Activated naive CD4-positive, alpha-beta T cell treated with anti-CD3 and anti-CD28 coated beads, Interleukin-2, amount 50 U/mL, for 24 hours (primary cell): Measurements from ENCODE around the gene EIF2B1.
"Not testable (repeated sequence)": the region's sequence is repeated elsewhere in the genome, so short reads cannot be mapped to it uniquely, and the experiment has no call there.

Experiments
- H3K27ac Mint-ChIP-seq: one replicate; pipeline ENCODE4 v1.8.0; 2021; ENCODE audit warnings: mild to moderate bottlenecking, mixed read lengths
- H3K27me3 Mint-ChIP-seq: one replicate; pipeline ENCODE4 v1.8.0; 2021; ENCODE audit warnings: mixed read lengths
- H3K36me3 Mint-ChIP-seq: one replicate; pipeline ENCODE4 v1.8.0; 2021; ENCODE audit warnings: mixed read lengths
- H3K4me1 Mint-ChIP-seq: one replicate; pipeline ENCODE4 v1.8.0; 2021; ENCODE audit warnings: mixed read lengths
- H3K4me3 Mint-ChIP-seq: one replicate; pipeline ENCODE4 v1.8.0; 2021; ENCODE audit warnings: mild to moderate bottlenecking, mixed read lengths
- H3K9me3 Mint-ChIP-seq: one replicate; pipeline ENCODE4 v1.8.0; 2021; ENCODE audit warnings: mixed read lengths

EIF2B1 gene

GRCh38 chr12:123645380-123645779 is 11.9 kb upstream of the EIF2B1 start:
- Mint-ChIP-seq H3K27me3 (no peaks in the 10 kb centered on the region), H3K36me3 (peaks cover 6% of the 10 kb centered on the region), H3K4me3 (no peak overlapping the region), H3K9me3 (no peaks in the 10 kb centered on the region), H3K27ac (no peak overlapping the region), H3K4me1 (no peaks in the 10 kb centered on the region)

- Mint-ChIP-seq H3K27ac (no peak overlapping the region), H3K4me3 (no peak overlapping the region), H3K9me3 (no peaks in the 10 kb centered on the region), H3K4me1 (no peaks in the 10 kb centered on the region), H3K36me3 (peaks cover 6% of the 10 kb centered on the region), H3K27me3 (no peaks in the 10 kb centered on the region)
Measured at GRCh38 chr12:123643911-123644310, 10.4 kb upstream of the EIF2B1 start.

- peaks cover 13% of the 10 kb centered on the region for H3K36me3 Mint-ChIP-seq
- H3K27me3 Mint-ChIP-seq = no peaks in the 10 kb centered on the region
- H3K4me3 Mint-ChIP-seq = peak overlapping the region; percentile 98
- H3K27ac Mint-ChIP-seq = peak overlapping the region; percentile 99
- peaks cover 39% of the 10 kb centered on the region for H3K4me1 Mint-ChIP-seq
- H3K9me3 Mint-ChIP-seq = no peaks in the 10 kb centered on the region
Measured at GRCh38 chr12:123634142-123634561, 666 bp upstream of the EIF2B1 start.

- H3K27ac Mint-ChIP-seq = peak overlapping the region; percentile 62
- H3K27me3 Mint-ChIP-seq = no peaks in the 10 kb centered on the region
- H3K36me3 Mint-ChIP-seq = peaks cover 18% of the 10 kb centered on the region
- H3K4me3 Mint-ChIP-seq = no peak overlapping the region
- no peaks in the 10 kb centered on the region for H3K9me3 Mint-ChIP-seq
- peaks cover 5% of the 10 kb centered on the region for H3K4me1 Mint-ChIP-seq
Measured at GRCh38 chr12:123621619-123622530, 11.6 kb downstream of the EIF2B1 start.

- H3K27ac Mint-ChIP-seq = peak overlapping the region; percentile 1
Measured at GRCh38 chr12:123621101-123621500, 12.4 kb downstream of the EIF2B1 start.

GRCh38 chr12:123617580-123617979 is 15.9 kb downstream of the EIF2B1 start:
- H3K9me3 Mint-ChIP-seq = no peaks in the 10 kb centered on the region
- H3K27me3 Mint-ChIP-seq = no peaks in the 10 kb centered on the region
- H3K4me1 Mint-ChIP-seq = peaks cover 5% of the 10 kb centered on the region
- no peak overlapping the region for H3K27ac Mint-ChIP-seq
- H3K4me3 Mint-ChIP-seq = no peak overlapping the region
- peaks cover 18% of the 10 kb centered on the region for H3K36me3 Mint-ChIP-seq

More at GRCh38 chr12:123621101-123621500, 12.4 kb downstream of the EIF2B1 start:
- no peaks in the 10 kb centered on the region for H3K9me3 Mint-ChIP-seq
- no peak overlapping the region for H3K4me3 Mint-ChIP-seq
- peaks cover 5% of the 10 kb centered on the region for H3K4me1 Mint-ChIP-seq
- H3K27me3 Mint-ChIP-seq = no peaks in the 10 kb centered on the region
- peaks cover 15% of the 10 kb centered on the region for H3K36me3 Mint-ChIP-seq

- Mint-ChIP-seq H3K27me3 (no peaks in the 10 kb centered on the region), H3K9me3 (no peaks in the 10 kb centered on the region)
Measured at GRCh38 chr12:123617144-123617543, 16.3 kb downstream of the EIF2B1 start.

GRCh38 chr12:123614531-123614930 is 19.0 kb downstream of the EIF2B1 start:
- H3K9me3 Mint-ChIP-seq = no peaks in the 10 kb centered on the region
- H3K27me3 Mint-ChIP-seq = no peaks in the 10 kb centered on the region
- H3K27ac Mint-ChIP-seq = no peak overlapping the region
- no peak overlapping the region for H3K4me3 Mint-ChIP-seq
- H3K36me3 Mint-ChIP-seq = peaks cover 15% of the 10 kb centered on the region
- peaks cover 5% of the 10 kb centered on the region for H3K4me1 Mint-ChIP-seq

More at GRCh38 chr12:123617144-123617543, 16.3 kb downstream of the EIF2B1 start:
- no peak overlapping the region for H3K27ac Mint-ChIP-seq
- H3K36me3 Mint-ChIP-seq = peaks cover 18% of the 10 kb centered on the region
- H3K4me1 Mint-ChIP-seq = peaks cover 5% of the 10 kb centered on the region
- no peak overlapping the region for H3K4me3 Mint-ChIP-seq

GRCh38 chr12:123614110-123614509 is 19.4 kb downstream of the EIF2B1 start:
- Mint-ChIP-seq H3K27me3 (no peaks in the 10 kb centered on the region), H3K27ac (no peak overlapping the region), H3K4me3 (no peak overlapping the region), H3K4me1 (peaks cover 5% of the 10 kb centered on the region), H3K36me3 (peaks cover 13% of the 10 kb centered on the region), H3K9me3 (no peaks in the 10 kb centered on the region)

- Mint-ChIP-seq H3K4me3 (no peak overlapping the region), H3K4me1 (peaks cover 12% of the 10 kb centered on the region), H3K27me3 (no peaks in the 10 kb centered on the region), H3K9me3 (no peaks in the 10 kb centered on the region), H3K27ac (no peak overlapping the region), H3K36me3 (peaks cover 14% of the 10 kb centered on the region)
Measured at GRCh38 chr12:123608182-123608581, 25.3 kb downstream of the EIF2B1 start.

- Mint-ChIP-seq H3K36me3 (peaks cover 17% of the 10 kb centered on the region), H3K4me3 (no peak overlapping the region), H3K27ac (no peak overlapping the region), H3K27me3 (no peaks in the 10 kb centered on the region), H3K4me1 (peaks cover 16% of the 10 kb centered on the region), H3K9me3 (no peaks in the 10 kb centered on the region)
Measured at GRCh38 chr12:123607756-123608155, 25.7 kb downstream of the EIF2B1 start.

- peak overlapping the region; percentile 91 for H3K4me3 Mint-ChIP-seq
- H3K27ac Mint-ChIP-seq = not testable (repeated sequence)
Measured at GRCh38 chr12:123603495-123603894, 30.0 kb downstream of the EIF2B1 start.

GRCh38 chr12:123602651-123603195 is 30.8 kb downstream of the EIF2B1 start:
- Mint-ChIP-seq H3K27me3 (no peaks in the 10 kb centered on the region), H3K4me3 (peak overlapping the region; percentile 91), H3K27ac (peak overlapping the region; percentile 97), H3K4me1 (peaks cover 31% of the 10 kb centered on the region), H3K9me3 (no peaks in the 10 kb centered on the region), H3K36me3 (peaks cover 13% of the 10 kb centered on the region)

More at GRCh38 chr12:123603495-123603894, 30.0 kb downstream of the EIF2B1 start:
- Mint-ChIP-seq H3K36me3 (peaks cover 16% of the 10 kb centered on the region), H3K4me1 (peaks cover 32% of the 10 kb centered on the region)
- not testable (repeated sequence) for H3K27me3 Mint-ChIP-seq, H3K9me3 Mint-ChIP-seq

GRCh38 chr12:123601602-123602489 is 31.6 kb downstream of the EIF2B1 start, which contains the start of gene DDX55:
TSS of gene DDX55 (plus strand) at chr12:123602099. CDS start at chr12:123602149, 50 bp downstream.
- Mint-ChIP-seq H3K4me3 (peak within 1 kb of the TSS; percentile 91), H3K36me3 (peaks cover 13% of the 10 kb centered on the region), H3K9me3 (no peaks in the 10 kb centered on the region), H3K27me3 (no peaks in the 10 kb centered on the region), H3K4me1 (peaks cover 30% of the 10 kb centered on the region), H3K27ac (peak within 1 kb of the TSS; percentile 97)

GRCh38 chr12:123599721-123600120 is 33.8 kb downstream of the EIF2B1 start:
- Mint-ChIP-seq H3K27me3 (no peaks in the 10 kb centered on the region), H3K27ac (peak overlapping the region; percentile 55), H3K36me3 (peaks cover 15% of the 10 kb centered on the region)

More at GRCh38 chr12:123599721-123600120, 33.8 kb downstream of the EIF2B1 start:
- H3K9me3 Mint-ChIP-seq = no peaks in the 10 kb centered on the region
- peaks cover 32% of the 10 kb centered on the region for H3K4me1 Mint-ChIP-seq
- H3K4me3 Mint-ChIP-seq = peak overlapping the region; percentile 61
